HG03066 (cell line): Measurements from ENCODE around the gene RAB40AL.
"Not testable (repeated sequence)": the region's sequence is repeated elsewhere in the genome, so short reads cannot be mapped to it uniquely, and the experiment has no call there.

Source experiments
- ATAC-seq: cut with Tn5 transposase; IDR thresholded peaks from one replicate; pipeline ENCODE4 v1.9.1; 2021; ENCODE audit warnings: low read depth; ENCODE audit not compliant: unreplicated experiment

The RAB40AL gene, protein sequence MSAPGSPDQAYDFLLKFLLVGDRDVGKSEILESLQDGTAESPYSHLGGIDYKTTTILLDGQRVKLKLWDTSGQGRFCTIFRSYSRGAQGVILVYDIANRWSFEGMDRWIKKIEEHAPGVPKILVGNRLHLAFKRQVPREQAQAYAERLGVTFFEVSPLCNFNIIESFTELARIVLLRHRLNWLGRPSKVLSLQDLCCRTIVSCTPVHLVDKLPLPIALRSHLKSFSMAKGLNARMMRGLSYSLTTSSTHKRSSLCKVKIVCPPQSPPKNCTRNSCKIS

DNA sequence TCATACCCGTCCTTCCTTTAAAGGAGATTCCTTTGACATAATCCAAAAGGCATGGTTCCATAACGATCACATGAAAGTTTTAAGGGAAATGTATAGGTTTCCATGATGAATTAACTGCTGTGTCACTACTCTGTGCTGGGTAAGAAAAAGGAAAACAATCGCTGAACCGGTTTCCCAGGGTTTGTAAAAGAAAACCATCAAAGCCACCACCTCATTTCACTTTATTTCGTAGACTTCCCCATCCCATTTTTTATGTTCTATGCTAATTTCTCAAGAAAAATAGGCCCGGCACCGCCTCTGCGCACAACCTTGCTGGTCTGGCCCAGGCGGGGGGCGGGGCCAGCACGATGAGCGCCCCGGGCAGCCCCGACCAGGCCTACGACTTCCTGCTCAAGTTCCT, at the start of gene RAB40AL:
TSS of gene RAB40AL (plus strand) at position 301 of the 400 bp plus-strand sequence. CDS start at position 348, 47 bp downstream.
- not testable (repeated sequence) for ATAC-seq

DNA sequence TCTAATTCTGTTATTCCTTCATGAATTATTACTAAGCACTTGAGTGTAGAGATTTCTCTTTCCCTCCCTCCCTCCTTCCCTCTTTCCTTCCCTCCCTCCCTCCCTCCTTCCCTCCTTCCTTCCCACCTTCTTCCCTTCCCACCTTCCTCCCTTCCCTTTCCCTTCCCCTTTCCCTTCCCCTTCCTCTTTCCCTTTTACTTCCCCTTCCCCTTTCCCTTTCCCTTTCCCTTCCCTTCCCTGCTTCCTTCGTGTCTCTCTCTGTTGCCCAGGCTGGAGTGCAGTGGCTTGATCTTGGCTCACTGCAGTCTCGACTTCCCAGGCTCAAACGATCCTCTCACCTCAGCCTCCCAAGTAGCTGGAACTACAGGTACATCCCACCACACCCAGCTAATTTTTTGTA, 49.4 kb upstream of the RAB40AL start:
- ATAC-seq, result no peak

DNA sequence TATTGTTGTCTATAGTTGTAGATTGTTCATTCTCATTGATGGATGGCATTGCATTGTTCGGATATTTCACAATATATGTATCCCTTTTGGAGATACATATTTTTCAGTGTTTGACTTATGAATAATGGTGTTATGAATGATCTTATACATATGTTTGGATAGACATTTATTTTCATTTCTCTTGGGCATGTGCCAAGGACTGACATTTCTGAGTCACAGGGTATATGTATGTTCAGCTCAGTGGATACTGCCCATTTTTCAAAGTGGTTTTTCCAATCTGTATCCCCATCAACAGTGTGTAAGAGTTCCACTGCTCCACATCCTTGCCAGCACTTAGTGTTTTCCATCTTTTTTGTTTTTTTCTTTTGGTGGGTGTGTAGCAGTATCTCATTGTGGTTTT, 45.0 kb upstream of the RAB40AL start:
- ATAC-seq, result no peak

DNA sequence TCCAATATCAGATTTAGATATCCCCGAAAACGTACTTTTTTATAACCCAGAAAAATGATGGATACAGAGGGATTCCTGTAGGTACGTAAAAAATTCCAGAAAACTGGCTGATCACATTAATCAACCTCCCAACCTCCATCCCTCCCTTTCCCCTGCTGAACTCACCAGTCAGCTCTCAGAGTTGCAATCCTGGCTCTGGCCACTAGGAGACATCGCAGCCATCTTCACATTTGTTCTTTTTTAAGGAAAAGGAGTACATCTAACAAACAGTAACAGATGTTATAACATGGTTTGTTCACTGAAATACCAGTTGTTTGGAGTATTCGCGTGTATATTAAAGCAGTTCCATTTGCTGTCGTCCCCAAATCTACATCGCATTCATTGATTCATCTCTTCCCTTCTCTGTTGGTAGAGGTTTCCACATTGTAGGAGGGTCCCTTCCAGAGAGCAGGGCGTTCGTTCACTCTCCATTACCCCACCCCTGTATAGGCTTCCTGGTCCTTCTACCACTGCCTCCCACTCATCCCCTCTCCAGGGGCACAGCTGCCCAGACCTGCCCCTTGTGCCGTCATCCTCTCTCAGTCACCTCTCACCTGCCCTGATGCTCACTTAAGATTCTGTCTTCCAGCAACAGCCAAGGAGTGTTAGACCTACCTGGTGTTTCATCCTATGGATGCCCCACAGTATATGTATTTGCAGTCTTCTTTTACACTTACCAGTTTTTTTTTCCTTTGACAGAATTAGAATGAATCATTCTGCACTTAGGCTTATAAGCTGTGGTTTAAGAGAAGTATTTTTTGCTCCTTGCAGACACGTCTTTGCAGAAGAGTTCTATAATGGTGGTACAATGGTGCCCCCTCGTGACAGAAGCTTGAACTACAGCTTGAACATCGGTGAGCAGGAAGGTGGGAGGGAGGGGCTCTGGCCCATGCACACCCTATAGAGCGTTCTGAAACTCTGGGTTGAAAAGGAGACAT, 36.8 kb upstream of the RAB40AL start:
- ATAC-seq, result peak; percentile 80

DNA sequence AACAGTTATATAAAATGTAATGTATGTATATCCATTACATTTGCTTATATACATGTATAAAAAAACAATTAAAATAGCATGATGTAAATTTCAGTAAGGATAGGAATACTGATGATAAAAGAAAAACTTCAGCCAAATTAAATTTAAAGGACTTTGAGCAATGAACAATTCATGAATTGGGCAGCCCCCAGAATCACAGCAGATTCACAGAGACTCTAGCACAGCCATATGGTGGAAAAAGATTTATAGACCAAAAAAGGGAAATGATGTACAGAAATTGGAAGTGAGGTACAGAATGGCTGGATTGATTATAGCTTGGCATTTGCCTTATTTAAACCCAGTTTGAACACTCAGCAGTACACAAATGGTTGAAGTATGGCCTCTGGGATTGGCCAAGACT, 34.7 kb upstream of the RAB40AL start:
- ATAC-seq, result no peak

DNA sequence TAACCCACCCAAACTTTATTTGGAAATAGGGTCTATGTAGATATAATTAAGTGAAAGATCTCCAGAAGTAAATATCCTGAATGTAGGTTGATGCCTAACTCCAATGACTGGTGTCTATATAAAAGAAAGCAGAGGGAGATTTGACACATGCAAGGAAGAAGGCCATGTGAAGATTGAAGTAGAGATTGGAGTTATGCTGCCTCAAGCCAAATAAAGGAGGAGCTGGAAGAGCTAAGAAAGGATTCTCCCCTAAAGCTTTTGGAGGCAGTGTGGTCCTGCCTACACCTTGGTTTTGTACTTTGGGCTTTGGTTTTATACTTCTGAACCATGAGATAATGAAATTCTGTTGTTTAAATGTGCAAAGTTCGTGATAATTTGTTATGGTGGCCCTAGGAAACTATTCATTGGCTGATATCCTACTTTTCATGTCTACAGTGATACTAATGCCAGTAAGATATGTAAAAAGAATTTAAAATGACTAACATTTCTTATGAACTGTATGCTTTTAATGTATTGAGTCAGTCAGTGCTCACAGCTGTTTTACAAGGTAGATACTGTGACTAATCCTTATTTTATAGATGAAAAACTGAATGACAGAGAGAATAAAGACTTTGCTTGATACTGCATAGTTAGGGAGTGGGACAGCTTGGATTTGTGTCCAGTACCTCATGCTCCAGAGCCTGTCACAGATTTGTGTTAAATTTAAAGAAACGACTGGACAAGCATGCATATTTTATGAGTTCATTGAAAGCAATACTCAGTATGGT, 5.9 kb upstream of the RAB40AL start:
- ATAC-seq, result no peak

DNA sequence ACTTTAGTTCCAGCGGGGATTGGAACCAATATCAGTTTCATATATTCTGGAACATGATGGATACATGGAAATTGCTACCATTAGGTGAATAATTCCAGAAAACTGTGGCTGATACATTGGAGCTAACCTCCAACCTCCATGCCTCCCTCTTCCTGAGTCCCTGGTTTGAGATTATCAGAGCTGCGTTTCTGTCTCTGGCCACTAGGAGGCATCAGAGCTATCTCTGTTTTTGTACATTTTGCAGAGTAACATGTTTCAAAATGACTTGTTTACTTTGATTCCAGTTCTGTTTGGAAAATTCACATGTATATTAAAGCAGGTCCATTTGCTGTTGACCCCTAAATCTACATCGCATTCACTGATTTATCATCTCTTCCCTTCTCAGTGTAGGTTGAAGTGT, 2.4 kb upstream of the RAB40AL start:
- no peak for ATAC-seq

DNA sequence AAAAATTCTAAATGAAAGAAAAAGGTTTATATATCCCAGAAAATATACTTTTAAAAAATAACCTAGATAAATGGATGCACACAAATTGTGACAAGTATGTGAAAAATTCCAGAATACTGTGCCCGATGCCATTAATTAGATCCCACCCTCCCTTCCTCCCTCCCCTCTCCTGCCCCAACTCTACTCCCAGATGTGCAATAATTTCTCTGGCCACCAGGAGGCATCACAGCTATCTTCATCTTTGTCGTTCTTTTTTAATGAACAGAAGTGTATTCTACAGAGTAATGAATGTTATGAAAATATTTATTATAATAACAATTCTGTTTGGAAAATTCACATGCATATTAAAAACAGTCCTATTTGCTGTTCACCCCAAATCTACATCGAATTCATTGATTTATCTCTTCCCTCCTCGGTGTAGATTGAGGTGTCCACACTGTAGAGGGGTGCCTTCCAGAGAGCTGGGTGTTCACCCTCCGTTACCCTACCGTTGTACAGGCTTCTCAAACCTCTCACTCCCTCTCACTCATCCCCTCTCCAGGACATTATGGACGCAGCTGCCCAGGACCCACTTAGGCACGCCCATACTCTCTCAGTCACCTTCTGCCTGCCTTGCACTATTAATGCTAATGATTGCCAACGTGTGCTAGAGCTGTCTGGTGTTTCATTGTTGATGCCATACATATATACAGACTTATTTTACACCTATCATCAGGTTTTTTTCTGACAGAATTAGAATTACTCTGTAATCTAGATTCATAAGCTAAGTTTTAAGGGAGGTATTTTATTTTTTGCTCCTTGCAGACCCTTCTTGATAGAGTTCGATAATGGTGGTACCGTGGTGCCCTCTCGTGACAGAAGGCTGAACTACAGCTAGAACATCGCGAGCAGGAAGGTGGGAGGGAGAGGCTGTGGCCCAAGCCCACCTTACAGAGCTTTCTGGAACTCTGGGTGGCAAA, 14.1 kb downstream of the RAB40AL start:
- ATAC-seq, result peak; percentile 71

DNA sequence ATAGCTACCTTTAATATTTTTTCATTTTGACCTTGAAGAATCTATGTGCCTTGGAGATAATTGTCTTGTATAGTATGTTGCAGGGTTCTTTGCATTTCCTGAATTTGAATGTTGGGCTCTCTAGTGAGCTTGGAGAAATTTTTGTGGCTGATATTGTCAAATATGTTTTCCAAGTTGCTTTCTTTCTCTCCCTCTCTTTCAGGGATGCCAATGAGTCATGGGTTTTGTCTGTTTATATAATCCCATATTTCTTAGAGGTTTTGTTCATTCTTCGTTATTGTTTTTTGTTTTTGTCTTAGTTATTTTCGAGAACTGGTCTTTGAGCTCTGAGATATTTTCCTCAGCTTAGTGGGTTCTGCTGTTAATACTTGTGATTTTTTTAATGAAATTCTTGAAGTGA, 20.7 kb downstream of the RAB40AL start:
- no peak for ATAC-seq

DNA sequence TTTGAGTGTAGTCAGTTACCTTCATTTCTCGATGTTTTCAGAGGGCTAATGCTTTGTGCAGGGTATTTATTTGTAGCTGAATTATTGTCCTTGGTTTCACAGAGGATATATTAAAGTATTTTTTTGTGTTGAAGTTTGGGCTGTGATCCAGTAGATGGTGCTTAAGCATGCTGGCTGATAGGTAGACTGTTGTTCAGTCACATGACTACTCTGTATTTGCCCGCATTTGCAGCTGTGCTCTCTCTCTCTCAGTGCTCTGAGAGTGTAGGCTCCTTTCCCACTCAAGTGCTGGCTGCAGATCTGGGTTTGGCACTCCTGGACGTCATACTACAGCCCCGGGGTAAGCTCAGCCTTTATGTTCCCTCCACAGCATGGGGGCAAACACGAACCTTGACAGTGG, 21.7 kb downstream of the RAB40AL start:
- no peak for ATAC-seq

DNA sequence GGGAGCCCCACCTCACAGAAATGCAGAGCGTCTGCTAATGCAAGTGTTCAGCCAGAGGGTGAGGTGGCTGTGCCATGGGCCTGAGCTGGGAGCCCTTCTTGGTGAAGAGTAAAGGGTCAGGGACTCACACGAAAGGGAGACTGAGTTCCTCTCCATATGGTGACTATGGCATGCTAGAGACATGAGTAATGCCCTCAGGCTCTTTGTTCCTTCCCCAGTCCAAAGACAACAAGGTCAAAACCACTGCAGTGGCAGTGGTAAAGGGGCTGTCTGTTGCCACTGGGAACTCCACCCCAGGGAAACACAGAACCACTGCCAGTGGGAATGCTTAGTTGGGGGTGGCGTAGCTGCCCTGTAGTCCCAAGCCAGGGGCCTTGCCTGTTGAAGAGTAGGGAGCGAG, 22.4 kb downstream of the RAB40AL start:
- ATAC-seq, result no peak

DNA sequence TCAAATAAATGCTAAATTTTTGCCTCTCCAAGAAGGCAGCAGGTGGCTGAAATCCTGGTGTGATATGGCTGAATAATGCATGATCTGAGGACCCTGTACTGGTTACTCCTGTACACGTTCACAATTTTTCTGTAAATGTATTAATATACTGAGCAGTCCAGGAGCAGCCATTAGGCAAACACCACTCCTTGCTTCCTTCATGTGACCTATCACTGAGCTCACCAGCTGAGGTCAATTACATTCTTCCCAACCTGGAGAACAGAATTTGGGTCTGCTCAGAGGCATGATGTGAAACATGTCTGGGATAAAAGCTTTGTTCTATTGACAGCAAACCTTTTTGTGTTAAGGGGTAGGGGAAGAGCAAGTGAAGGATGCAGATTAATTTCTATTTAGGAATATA, 26.9 kb downstream of the RAB40AL start:
- no peak for ATAC-seq

DNA sequence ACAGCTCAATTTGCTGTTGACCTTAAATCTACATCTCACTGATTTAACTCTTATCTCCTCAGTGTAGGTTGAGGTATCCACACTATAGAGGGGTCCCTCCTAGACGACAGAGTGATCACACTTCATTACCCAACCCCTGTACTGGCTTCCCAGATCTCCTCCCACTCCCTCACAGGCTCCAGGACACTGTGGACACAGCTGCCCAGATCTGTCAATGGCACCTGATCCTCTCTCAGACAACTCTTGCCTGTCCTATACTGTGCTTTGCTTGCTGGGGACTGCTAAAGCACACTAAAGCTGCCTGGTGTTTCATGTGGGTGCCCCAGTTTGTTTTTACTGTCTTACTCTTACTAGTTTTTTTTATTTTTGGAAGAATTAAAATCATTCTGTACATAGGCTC, 27.9 kb downstream of the RAB40AL start:
- no peak for ATAC-seq

DNA sequence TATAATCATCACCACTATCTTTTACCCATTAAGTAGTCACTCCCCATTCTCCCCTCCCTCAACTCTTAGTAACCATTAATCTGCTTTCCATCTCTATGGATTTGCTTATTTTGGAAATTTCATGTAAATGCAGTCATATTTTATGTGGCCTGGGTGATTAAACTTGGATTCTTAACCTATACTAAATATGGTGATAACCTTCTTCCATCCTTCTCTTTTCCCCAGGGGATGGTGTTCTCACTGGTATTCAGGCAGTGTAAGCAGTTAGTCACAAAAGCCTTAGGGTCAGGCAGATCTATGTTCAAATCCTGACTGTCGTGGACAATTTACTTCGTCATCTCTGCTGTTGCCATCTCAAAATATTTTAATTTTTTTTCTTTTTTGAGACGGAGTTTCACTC, 29.6 kb downstream of the RAB40AL start:
- ATAC-seq, result no peak

DNA sequence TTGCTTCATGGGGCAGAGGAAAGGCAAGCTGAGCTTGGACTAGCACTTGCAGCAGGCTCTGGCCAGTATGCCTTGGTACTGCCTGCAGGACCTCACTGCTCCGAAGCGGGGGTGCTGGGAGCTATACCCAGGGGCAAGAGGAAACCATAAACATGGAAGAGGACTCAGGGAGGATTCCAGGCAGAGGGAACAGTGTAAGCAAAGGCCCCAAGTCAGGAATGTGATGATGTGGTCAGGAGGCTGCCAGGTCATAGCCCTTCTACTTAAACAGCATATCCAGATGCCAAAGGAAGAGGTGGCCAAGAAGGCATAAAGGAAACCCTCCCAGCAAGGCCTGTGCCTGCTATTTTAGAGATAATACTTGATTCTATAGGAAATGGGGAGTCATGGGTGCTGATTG, 31.1 kb downstream of the RAB40AL start:
- ATAC-seq, result no peak

DNA sequence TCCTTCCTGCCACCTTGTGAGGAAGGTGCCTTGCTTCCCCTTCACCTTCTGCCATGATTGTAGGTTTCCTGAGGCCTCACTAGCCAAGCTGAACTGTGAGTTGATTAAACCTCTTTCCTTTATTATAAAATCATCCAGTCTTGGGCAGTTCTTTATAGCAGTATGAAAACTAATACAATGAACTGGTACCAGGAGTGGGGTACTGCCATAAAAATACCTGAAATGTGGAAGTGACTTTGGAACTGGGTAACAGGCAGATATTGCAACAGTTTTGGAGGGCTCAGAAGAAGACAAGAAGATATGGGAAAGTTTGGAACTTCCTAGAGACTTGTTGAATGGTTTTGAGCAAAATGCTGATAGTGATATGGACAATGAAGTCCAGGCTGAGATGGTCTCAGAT, 34.5 kb downstream of the RAB40AL start:
- ATAC-seq, result not testable (repeated sequence)

DNA sequence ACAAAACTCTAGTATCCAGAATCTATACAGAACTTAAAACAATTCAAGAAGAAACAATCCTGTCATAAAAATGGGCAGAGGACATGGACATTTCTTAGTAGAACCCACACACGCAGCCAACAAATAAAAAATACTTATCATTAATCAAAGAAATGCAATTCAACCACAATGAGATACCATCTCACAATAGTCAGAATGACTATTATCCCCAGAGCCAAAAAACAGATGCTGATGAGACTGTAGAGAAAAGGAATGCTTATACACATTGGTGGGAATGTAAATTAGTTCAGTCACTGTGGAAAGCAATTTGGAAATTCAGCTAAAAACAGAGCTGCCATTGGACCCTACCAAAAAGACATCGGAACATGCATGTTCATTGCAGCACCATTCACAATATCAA, 37.9 kb downstream of the RAB40AL start:
- ATAC-seq, result no peak

DNA sequence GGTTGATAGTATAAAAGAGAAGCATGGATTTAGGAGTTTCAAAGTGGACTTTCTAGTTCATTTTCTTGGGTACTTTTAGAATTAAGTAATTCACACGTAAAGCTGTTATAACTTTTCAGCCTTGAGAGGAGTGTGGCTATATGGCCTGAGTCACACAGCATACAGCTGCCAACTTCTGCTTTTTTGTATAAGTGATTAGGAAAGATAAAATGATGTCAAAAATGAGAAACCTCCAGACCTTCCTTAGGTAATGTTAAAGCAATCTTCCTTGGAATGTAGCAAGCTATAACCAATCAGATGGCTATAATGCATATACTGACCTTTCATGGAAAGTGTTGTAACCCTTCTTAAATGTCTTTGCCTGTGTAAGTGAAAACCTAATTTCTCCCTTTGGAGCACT, 39.2 kb downstream of the RAB40AL start:
- no peak for ATAC-seq

DNA sequence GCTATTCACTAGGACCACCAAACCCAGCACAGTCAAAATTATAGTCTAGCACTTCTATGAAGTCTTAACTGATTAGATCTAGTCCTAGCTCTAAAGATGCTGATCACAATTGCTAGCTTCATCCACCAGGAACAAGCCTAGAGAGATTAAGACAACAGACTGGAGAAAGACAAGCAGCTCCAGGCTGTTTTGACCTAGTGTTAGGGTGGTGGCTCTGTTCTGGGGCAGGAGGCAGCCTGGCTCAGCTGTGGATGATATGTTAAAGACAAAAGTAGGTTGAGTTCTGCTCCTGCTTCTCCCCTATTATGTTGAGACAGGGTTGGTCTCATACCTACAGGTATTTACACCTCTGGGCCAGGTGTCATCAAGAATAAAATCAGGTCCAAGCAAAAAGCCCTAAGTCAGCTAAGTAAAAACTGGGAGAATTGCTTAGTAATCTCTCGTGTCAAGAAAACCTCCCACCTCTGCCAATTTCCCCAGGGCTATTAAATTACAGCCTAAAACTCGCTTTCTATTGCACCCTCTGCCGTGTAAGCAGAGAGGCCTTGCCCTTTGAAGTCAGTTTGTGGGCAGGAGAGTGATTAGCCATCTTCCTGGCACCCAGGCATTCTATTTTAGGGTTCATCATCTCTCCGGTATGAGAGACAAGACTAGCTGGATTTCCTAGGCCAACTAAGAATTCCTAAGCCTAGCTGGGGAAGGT, 39.9 kb downstream of the RAB40AL start:
- no peak for ATAC-seq
